Osteoblast (primary cell): ENCODE data around the gene WDR4. TPM values are rescaled to one million over a fixed set of nuclear protein-coding genes. Genes with fewer than 3 reads are reported as not detected.
"Not testable (repeated sequence)": the region's sequence is repeated elsewhere in the genome, so short reads cannot be mapped to it uniquely, and the experiment has no call there.

ENCODE experiments used
- DNase-seq: peaks from one replicate; pipeline ENCODE4 v3.0.0; 2011; ENCODE audit warnings: low spot score, mixed read lengths; ENCODE audit not compliant: insufficient read length; ENCODE audit errors: missing footprints
- H2AFZ ChIP-seq: 2 replicates; pipeline ENCODE4 v1.6.0; 2011; ENCODE audit warnings: mild to moderate bottlenecking, low read length
- H3K27ac ChIP-seq: 2 replicates; pipeline ENCODE4 v1.5.1; 2011; ENCODE audit warnings: mild to moderate bottlenecking, low read depth, low read length, moderate library complexity
- H3K27me3 ChIP-seq: 2 replicates; pipeline ENCODE4 v1.6.0; 2012; ENCODE audit warnings: mild to moderate bottlenecking, control low read depth, inconsistent platforms, low read length, moderate library complexity; ENCODE audit not compliant: insufficient read depth
- H3K36me3 ChIP-seq: 2 replicates; pipeline ENCODE4 v1.5.1; 2011; ENCODE audit warnings: mild to moderate bottlenecking, low read length, control low read depth, moderate library complexity; ENCODE audit not compliant: insufficient read depth
- H3K4me1 ChIP-seq: 2 replicates; pipeline ENCODE4 v1.5.1; 2011; ENCODE audit warnings: mild to moderate bottlenecking, low read length, control low read depth, moderate library complexity; ENCODE audit not compliant: insufficient read depth
- H3K4me2 ChIP-seq: 2 replicates; pipeline ENCODE4 v1.6.0; 2011; ENCODE audit warnings: mild to moderate bottlenecking, low read length; ENCODE audit not compliant: insufficient read depth
- H3K4me3 ChIP-seq: fragments of 200-600 bp; sonication (generic); 3 replicates; pipeline ENCODE4 v1.5.1; 2012; ENCODE audit warnings: mild to moderate bottlenecking, low read length, inconsistent platforms; ENCODE audit not compliant: insufficient read depth
- H3K79me2 ChIP-seq: 2 replicates; pipeline ENCODE4 v1.6.0; 2012; ENCODE audit warnings: mild to moderate bottlenecking, low read length, control low read depth, inconsistent platforms; ENCODE audit not compliant: insufficient read depth
- H3K9me3 ChIP-seq: 2 replicates; pipeline ENCODE4 v1.5.1; 2011; ENCODE audit warnings: low read depth, low read length, control low read depth
- H4K20me1 ChIP-seq: 2 replicates; pipeline ENCODE4 v1.6.0; 2012; ENCODE audit warnings: mild to moderate bottlenecking, low read length, control low read depth; ENCODE audit not compliant: insufficient read depth
- CTCF ChIP-seq: IDR thresholded peaks from 2 replicates; pipeline ENCODE4 v1.5.1; 2011; ENCODE audit warnings: mild to moderate bottlenecking, low read depth, low read length, moderate library complexity; ENCODE audit errors: extremely low read depth
- total RNA-seq: library from RNA; depleted of rRNA; stranded (reverse); fragments of >200 nt; gene quantifications from 2 replicates; pipeline ENCODE4 v1.2.3, GENCODE V29; 2012

Gene WDR4
- total RNA-seq, 1 donor: 10.1 TPM

- no peak for TF ChIP-seq CTCF
- Histone ChIP-seq H3K9me3 (no peaks in the 10 kb centered on the region), H3K36me3 (peaks cover 31% of the 10 kb centered on the region), H3K79me2 (peaks cover 15% of the 10 kb centered on the region), H4K20me1 (peaks cover 8% of the 10 kb centered on the region), H3K4me2 (no peak overlapping the region), H3K4me1 (no peaks in the 10 kb centered on the region), H3K4me3 (no peak overlapping the region), H2AFZ (no peak overlapping the region), H3K27ac (no peak overlapping the region), H3K27me3 (no peaks in the 10 kb centered on the region)
- DNase-seq: peak; percentile 77
Measured at GRCh38 chr21:42839271-42840231, 39.8 kb downstream of the WDR4 start.

GRCh38 chr21:42838212-42838690 is 41.1 kb downstream of the WDR4 start:
- H3K27ac ChIP-seq, H3K9me3 ChIP-seq, H2AFZ ChIP-seq, H3K4me2 ChIP-seq, H3K27me3 ChIP-seq, H3K4me3 ChIP-seq, H3K79me2 ChIP-seq, H3K4me1 ChIP-seq, H4K20me1 ChIP-seq: not testable (repeated sequence)
- peaks cover 24% of the 10 kb centered on the region for H3K36me3 ChIP-seq
- DNase-seq: peak; percentile 27

- no peak overlapping the region for H3K4me2 ChIP-seq
- H2AFZ ChIP-seq: no peak overlapping the region
- peak; percentile 38 for DNase-seq
- no peaks in the 10 kb centered on the region for H4K20me1 ChIP-seq
- H3K27me3 ChIP-seq: no peaks in the 10 kb centered on the region
- TF ChIP-seq CTCF: no peak
- H3K36me3 ChIP-seq: peaks cover 19% of the 10 kb centered on the region
- H3K4me1 ChIP-seq: no peaks in the 10 kb centered on the region
- no peak overlapping the region for H3K27ac ChIP-seq
- no peaks in the 10 kb centered on the region for H3K9me3 ChIP-seq
- H3K79me2 ChIP-seq: peaks cover 1% of the 10 kb centered on the region
- no peak overlapping the region for H3K4me3 ChIP-seq
Measured at GRCh38 chr21:42837421-42838211, 41.7 kb downstream of the WDR4 start.

- H3K79me2 ChIP-seq: no peaks in the 10 kb centered on the region
Measured at GRCh38 chr21:42836767-42837301, 42.5 kb downstream of the WDR4 start.

More at GRCh38 chr21:42836767-42837301, 42.5 kb downstream of the WDR4 start:
- Histone ChIP-seq H4K20me1 (no peaks in the 10 kb centered on the region), H3K4me2 (no peak overlapping the region), H3K27ac (no peak overlapping the region), H3K9me3 (no peaks in the 10 kb centered on the region), H3K4me1 (no peaks in the 10 kb centered on the region), H3K27me3 (no peaks in the 10 kb centered on the region), H3K4me3 (no peak overlapping the region), H3K36me3 (peaks cover 17% of the 10 kb centered on the region), H2AFZ (no peak overlapping the region)
- DNase-seq: no peak
- TF ChIP-seq CTCF: no peak
